Pulmonary artery endothelial cell (primary cell): Measurements from ENCODE around the gene NUMB. TPM values are rescaled to one million over a fixed set of nuclear protein-coding genes. Genes with fewer than 3 reads are reported as not detected.
A peak's percentile ranks its signal among the peaks of the same experiment; 100 is the strongest.

ENCODE experiments used
- DNase-seq: peaks from one replicate; pipeline ENCODE4 v3.0.0-alpha.2; 2011; ENCODE audit warnings: low read depth, low spot score
- total RNA-seq: library from RNA; depleted of rRNA; stranded (reverse); fragments of >200 nt; gene quantifications from 2 replicates; pipeline ENCODE4 v1.2.3, GENCODE V29; 2014

Gene NUMB
- 45.1 and 46.3 TPM in 2 replicates for total RNA-seq

DNA sequence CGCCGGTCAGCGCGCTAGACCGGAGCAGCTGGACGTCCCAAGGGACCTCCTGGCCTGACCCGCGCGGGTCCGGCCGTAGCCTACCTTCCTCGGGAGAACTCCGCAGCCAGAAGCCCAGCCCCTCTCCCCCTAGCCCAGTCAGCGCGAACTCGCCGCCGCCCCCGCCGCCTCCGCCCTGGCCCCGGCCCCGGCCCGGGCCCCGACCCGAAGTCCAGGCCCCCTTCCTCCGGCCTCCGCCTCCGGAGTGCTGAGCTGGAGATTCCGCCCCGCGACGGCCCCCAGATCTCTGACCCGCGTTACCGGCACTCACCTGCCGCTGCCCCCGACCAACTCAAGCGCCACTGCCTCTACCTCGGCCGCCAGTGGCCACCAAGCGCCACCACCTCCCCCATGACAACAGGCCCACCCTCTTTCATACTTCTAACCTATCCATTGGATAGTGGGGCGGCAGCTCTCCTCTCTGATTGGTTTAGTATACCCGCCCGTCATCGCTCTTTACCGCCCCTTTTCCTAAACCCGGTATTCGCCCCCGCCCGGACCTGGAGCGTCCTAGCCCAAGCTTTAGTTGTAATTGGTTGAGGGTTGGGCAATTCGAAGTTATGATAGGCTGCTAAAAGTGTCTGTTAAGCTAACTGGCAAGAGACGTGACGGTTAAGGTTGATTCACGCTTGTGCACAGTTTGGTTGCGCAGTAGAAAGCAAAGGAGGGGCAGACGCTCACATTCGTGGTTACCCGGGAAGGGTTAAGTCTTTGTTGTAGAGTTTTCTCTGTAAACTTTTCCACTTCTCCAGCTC lies at the start of gene NUMB:
NUMB (minus strand) TSS at position 364 of the 794 bp plus-strand sequence. CDS start 102,795 bp downstream, outside the sequence.
- DNase-seq, result peak; percentile 100

- DNase-seq, result no peak
These were observed 45.3 kb upstream of the NUMB start for GRCh38 chr14:73503648-73504047.

- DNase-seq, result no peak
These were observed 43.8 kb upstream of the NUMB start for GRCh38 chr14:73502017-73502619.

DNA sequence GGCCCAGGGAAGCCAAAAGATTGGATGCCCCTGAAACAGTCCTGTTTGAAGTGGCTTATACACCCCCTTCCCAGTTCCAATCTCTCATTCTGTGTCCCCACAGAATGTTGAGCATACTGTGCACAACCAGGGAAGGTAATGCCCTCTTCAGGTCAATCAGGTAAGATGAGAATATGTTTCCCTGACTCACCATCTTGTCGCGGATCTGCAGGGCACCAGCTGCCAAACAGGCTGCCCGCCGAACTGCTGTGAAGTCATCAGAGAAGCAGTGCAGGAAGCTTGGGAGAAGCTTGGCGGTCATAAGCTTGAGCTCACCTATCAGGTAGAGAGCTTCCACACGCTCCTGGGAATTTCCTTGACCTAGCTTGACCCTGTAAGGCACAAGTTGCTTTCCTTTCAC lies 42.0 kb upstream of the NUMB start:
- DNase-seq, result no peak

DNA sequence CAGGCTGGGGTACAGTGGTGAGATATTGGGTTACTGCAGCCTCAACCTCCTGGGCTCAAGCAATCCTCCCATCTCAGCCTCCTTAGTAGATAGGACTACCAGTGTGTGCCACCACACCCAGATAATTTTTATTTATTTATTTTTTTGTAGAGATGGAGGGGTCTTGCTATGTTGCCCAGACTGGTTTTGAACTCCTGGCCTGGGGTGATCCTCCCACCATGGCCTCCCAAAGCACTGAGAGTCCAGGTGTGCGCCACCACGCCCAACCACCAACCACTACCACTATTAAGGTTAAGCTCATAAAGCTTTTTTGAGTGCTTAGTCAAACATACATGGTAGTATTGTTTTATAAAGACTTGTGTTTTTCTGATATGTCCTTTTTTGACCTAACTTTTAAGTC lies 36.2 kb upstream of the NUMB start:
- no peak for DNase-seq

GRCh38 chr14:73492670-73493069 lies 34.3 kb upstream of the NUMB start:
- no peak for DNase-seq

- DNase-seq, result no peak
These were observed 33.8 kb upstream of the NUMB start for GRCh38 chr14:73492043-73492552.

DNA sequence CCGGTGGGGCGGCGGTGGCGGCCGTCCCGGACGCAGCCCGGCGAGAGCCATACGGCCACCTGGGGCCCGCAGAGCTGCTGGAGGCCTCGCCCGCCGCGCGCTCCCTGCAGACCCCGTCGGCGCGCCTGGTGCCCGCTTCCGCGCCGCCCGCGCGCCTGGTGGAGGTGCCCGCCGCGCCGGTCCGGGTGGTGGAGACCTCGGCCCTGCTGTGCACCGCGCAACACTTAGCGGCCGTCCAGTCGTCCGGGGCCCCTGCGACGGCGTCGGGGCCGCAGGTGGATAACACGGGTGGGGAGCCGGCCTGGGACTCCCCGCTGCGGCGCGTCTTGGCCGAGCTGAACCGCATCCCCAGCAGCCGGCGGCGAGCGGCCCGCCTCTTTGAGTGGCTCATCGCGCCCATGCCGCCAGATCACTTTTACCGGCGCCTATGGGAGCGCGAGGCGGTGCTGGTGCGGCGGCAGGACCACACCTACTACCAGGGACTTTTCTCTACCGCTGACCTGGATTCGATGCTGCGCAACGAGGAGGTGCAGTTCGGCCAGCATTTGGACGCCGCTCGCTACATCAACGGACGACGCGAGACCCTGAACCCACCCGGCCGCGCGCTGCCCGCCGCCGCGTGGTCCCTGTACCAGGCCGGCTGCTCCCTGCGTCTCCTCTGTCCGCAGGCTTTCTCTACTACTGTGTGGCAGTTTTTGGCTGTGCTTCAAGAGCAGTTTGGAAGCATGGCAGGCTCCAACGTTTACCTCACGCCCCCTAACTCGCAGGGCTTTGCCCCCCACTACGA lies 33.1 kb upstream of the NUMB start:
- DNase-seq, result peak; percentile 17

- DNase-seq, result no peak
These were observed 31.3 kb upstream of the NUMB start for GRCh38 chr14:73489481-73490175.

GRCh38 chr14:73478684-73479083 lies 20.3 kb upstream of the NUMB start:
- DNase-seq, result no peak

DNA sequence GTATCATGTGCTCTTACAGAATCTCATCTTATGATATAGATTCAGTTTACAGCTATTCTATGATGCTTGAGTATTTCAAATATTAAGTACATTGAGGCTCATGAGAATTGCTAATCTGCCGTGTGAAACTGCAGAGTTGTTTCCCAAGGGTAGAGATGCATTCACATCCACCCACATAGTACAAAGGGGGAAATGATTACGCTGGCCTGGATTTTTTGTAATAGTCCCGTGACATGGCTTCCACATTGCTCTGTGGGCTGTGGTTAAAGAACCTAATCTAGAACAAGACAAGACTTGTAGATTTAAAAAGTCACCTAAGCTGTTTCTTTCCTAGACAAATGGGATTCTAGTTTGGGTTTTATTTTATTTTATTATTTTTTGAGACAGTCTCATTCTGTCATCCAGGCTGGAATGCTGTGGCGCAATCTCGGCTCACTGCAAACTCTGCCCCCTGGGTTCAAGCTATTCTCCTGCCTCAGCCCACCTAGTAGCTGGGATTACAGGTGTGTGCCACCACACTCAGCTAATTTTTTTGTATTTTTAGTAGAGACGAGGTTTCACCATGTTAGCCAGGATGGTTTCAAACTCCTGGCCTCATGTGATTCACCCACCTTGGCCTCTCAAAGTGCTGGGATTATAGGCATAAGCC lies 19.4 kb upstream of the NUMB start:
- DNase-seq, result no peak

GRCh38 chr14:73476451-73476931 lies 18.1 kb upstream of the NUMB start:
- DNase-seq, result no peak

- DNase-seq, result no peak
These were observed 16.6 kb upstream of the NUMB start for GRCh38 chr14:73474952-73475351.

DNA sequence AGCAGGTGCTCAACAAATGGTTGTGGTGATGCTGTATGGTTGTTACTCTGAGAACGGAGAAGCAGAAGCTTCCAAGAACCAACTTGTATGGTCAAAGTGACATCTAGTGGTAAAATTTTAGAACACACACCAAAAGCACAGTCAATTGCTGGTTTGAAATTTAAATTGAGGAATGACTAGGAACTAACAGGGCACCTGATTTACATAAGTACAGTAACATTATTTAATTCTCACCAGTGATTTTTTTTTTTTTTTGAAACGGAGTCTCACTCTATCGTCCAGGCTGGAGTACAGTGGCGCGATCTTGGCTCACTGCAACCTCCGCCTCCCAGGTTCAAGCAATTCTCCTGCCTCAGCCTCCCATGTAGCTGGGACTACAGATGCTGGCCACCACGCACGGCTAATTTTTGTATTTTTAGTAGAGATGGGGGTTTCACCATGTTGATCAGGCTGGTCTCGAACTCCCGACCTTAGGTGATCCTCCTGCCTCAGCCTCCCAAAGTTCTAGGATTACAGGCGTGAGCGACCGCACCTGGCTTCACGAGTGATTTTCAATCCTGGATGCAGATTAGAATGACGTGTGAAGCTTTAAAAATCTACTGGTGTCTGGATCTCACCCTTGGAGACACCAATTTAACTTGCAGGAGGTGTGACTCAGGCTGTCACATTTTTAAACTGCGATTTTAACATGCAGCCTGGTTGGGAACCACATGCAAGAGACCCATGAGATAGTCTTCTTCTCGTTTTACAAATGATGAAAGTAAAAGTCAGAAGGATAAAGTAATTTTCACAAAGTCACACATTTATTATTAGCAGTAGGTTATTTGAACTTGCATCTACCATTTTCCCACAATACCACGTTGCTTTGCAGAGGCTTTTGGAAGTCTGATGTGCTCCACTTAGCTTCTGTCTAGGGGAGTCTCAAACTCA lies 14.1 kb upstream of the NUMB start:
- no peak for DNase-seq

DNA sequence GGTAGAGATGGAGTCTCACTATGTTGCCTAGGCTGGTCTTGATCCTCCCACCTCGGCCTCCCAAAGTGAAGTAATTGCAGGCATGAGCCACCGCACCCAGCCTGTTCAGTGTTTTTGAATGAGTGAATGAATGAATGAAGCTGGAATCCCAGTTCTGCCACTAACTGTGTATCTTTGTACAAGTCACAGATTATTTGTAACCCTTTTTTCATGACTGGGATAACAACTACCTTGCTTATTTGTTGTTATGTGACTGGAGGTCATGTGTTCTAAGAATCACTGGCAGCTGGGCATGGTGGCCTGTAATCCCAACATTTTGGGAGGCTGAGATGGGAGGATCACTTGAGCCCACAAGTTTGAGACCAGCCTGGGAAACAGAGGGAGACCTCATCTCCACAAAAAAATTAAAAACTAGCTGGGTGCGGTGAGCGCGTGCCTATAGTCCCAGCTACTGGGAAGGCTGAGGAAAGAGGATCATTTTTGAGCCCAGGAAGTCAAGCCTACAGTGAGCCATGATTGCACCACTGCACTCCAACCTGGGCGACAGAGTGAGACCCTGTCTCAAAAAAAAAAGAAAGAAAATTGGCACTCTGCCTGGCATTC lies 13.3 kb upstream of the NUMB start:
- no peak for DNase-seq

DNA sequence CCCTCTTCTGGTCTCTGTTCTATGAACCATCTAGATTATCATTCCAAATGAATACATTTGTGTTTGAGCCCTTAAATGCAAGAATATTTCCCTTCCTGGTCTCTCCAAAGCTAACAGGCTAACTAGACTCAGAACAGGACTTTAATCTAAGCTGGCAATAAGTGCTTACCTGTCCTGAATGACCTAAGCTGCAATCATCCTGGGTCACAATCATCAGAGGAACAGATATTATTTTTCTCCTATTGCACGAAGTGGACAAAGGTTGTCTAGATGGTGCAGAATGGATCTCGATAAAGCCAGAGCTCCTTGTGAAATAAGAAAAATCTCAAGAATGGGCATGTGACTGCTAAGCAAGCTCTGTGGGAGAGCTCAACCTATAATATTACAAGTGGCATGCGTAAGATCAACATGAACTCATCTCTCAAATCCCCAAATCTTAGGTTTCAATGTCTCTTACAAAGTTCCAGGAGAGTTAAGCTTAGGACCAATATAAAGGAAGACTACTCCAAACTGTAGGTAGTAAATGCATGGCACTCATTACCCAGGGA lies 10.6 kb upstream of the NUMB start:
- DNase-seq, result no peak

DNA sequence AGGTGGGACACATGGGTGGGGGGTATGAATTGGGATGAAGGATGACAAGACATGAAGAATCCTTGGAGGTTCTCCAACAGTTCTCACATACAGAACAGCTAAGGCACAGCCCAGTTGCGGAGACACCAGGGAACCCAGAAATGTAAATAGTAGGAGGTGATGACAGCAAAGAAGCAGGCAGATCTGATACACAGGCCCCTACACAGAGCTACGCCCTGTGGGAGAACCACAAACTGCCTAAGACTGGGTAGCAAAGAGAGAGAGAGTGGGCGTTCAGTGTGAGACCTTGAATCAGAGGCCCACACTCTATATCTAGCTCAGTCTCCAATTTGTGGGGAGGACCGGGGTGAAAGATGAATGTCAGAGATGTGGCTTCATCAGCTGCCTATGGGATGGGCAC lies 9.5 kb upstream of the NUMB start:
- no peak for DNase-seq

GRCh38 chr14:73467377-73467776 lies 9.0 kb upstream of the NUMB start:
- DNase-seq, result no peak

DNA sequence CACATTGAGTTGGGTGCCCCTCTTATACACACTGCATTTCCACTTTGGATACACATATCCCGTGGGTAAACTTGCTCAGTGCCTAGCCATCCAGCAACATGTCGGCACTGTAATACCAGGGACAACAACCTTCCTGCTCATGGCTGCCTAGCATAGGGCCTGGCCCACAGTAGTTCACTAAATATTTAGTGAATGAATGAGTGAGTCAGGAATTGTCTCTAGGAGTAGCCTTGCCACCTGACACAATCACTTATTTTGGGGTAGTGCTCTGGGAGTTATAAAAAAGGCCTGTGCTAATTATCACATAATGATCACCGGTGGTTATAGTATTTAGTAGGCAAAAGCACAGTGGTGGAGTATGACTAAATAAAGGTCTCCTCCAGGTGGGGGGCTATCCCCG lies 8.5 kb upstream of the NUMB start:
- no peak for DNase-seq
